G401.6 (cell line): ENCODE results near the gene PARP15.
A peak's percentile ranks its signal among the peaks of the same experiment; 100 is the strongest.

Experiments used
- FAIRE-seq: peaks from 2 replicates; lab custom pipeline; 2012; peaks lifted over from hg19 to GRCh38; lab: Jason Lieb, UNC

PARP15 gene

DNA sequence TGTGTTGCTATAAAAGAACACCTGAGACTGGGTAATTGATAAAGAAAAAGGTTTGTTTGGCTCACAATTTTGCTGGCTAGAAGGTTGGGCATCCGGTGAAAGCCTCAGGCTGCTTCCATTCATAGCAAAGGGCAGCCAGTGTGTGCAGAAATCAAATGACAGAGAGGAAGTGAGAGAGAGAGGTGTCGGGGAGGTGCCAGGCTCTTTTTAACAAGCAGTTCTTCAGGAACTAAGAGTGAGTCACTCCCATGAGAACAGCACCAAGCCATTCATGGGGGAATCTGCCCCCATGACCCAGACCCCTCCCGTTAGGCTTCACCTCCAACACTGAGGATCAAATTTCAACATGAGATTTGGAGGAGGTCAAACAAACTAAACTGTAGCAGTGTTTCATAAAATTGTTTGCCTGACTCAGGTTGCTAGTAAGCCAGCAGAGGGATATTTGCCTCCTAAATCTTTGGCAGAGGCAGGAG lies 4.5 kb upstream of the PARP15 start:
- FAIRE-seq: no peak

DNA sequence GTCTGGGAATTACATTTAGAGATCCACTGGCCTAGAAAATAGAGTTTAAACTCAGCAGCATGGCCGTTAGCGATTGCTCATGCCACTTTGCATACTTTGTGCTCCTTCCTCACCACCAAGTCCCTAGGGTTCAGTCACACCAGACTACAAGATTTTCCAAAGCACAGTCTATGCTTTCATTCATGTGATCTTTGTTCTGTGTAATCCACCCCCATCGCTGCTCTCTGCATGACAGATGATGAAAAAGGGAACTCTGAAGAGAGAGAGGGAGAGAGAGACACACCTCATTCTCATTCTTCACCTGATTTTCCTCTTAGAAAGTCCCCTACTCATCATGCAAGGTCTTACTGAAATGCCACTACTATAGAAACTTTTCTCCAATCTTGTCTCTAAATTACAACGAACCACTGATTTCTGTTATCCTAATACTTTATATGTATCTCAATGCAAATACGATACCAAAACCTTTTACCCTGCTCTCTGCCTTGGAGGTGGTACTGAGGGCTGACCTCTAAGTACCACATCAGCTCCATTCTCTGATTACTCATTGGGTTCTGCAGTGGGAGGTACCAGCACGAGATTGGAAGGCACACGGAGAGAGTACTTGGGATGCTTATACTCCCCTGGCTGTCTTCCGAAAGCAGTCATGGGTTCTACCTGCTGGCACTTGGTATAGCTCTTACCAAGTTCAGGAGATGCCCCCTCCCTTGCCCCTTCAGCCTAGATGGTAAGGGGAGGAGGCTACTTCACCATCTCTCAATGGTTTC lies 1.1 kb upstream of the PARP15 start:
- no peak for FAIRE-seq

DNA sequence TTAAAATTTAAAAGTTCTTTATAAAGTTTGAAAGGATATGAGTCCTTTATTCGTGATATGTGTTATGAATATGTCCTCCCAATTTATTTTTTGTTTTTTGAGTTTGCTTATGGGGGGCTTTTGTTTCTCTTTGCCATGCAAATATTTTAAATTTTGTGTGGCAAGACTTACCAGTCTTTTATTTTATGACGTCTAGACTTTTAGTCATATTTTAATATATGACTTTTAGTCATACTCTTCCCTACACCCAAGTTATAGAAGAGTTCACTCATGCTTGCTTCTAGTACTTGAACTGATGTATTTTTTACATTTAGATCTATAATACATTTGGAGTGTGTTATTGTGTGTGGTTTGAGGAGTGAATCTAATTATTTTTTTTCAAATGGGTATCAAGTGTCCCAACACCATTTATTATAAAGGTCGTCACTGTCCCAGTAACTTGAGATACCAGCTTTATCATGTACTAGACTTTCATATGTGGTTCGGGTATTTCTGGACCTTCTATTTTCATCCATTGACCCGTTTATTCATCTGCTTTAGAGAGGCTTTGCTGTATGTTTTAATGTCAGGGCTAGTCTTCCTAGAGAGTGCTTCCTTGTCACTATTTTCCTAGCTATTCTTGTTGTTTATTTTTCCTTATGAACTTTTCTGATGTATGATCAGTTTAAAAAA lies 755 bp downstream of the PARP15 start:
- peak; percentile 8 for FAIRE-seq

DNA sequence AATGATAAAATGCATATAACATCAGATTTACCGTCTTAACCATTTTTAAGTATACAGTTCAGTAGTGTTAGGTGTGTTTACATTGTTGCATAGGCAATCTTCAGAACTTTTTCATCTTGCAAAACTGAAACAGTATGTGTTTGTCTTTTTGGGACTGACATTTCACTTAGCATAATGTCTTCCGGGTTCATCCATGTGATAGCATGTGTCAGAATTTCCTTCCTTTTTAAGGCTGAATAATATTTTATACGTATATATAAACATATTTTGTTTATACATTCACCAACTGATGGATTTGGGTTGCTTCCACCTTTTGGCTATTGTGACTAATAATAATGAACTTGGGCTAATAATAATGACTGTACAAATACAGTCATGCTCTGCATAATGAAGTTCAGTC lies 3.0 kb downstream of the PARP15 start:
- no peak for FAIRE-seq

DNA sequence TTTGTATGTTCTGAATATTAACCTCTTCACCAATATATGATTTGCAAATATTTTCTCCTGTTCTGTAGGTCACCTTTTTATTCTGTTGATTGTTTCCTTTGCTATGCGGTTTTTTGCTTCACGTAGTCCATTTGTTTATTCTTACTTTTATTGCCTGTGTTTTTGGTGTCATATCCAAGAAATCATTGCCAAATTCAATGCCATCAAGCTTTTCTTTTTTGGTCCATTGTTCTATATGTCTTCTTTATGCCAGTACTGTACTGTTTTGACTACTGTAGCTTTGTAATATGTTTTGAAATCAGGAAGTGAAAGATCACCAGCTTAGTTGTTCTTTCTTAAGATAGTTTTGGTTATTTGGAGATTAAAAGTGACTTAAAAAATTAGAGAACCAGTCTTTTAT lies 4.2 kb downstream of the PARP15 start:
- FAIRE-seq: no peak

DNA sequence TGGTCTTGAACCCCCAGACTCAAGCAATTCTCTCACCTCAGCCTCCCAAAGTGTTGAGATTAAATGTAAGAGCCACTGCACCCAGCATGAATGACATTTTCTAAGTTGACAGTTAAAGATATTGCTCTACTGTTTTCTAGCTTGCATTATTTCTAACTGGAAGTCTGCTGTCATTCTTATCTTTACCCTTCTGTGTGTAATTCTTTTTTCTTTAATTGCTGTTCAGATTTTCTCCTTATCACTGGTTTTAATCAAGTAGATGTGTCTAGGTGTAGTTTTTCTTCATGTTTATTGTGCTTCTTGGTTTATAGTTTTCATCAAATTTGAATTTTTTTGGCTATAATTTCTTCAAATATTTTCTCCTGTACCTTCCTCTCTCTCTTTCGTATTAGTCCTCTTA lies 4.9 kb downstream of the PARP15 start:
- no peak for FAIRE-seq

DNA sequence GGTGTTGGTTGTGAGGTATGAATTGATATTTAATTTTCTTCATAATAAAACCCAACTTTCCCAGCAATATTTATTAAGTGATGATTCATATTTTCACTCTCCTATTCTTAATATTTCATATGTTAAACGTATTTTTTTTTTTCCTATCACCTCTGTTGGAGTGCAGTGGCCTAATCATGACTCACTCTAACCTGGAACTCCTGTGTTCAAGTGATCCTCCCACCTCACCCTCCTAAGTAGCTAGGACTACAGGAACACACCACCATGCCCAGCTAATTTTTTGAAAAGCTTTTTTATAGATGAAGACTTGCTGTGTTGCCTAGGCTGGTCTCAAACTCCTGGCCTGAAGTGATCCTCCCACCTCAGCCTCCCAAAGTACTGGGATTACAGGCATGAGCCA lies 8.6 kb downstream of the PARP15 start:
- FAIRE-seq: no peak

DNA sequence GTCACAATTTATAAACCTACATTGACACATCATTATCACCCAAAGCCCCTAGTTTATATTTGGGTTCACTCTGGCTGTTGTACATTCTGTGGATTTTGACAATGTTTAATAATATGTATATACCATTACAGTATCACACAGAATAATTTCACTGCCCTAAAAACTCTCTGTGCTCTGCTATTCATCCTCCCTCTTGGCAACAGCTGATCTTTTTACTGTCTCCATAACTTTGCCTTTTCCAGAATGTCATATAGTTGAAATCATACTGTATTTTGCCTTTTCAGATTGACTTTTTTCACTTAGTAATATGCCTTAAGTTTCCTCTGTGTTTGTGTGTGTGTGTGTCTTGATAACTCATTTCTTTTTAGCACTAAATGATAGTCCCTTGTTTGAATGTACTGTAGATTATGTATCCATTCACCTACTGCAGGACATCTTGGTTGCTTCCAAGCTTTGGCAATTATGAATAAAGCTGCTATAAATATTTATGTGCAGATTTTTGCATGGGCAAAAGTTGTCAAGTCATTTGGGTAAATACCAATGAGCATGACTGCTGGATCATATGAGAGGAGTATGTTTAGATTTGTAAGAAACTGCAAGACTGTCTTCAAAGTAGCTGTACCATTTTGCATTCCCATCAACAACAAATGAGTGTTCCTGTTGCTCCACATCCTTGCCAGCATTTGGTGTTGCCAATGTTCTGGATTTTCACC lies 9.5 kb downstream of the PARP15 start:
- FAIRE-seq: no peak

DNA sequence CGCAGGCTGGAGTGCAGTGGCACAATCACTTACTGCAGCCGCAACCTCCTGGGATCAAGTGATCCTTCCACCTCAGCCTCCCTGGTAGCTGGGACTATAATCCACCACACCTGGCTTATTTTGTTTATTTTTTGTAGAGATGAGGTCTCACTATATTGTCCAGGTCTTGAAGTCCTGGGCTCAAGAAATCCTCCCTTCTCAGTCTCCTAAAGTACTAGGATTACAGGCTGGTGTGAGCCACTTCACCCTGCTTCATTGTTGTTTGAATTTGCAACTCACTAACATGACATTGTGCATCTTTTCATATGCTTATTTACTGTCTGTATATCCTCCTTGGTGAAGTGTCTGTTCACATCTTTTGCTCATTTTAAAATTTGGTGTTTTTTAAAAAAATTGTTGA lies 10.1 kb downstream of the PARP15 start:
- no peak for FAIRE-seq

DNA sequence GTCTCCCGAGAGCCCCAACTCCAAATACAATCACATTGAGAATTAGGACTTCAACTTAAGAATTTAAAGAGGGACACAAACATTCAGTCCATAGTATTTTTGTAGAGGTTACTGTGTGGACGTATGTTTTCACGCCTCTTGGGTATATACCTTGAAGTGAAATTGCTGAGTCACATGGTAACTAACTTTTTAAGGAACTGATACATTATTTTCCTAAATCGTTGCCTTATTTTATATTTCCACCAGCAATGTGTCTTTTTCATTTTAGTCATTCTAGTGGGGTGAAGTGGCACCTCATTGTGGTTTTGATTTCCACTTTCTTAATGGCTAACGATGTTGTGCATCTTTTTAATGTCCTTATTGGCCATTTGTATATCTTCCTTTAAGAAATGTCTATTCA lies 11.8 kb downstream of the PARP15 start:
- FAIRE-seq: no peak

DNA sequence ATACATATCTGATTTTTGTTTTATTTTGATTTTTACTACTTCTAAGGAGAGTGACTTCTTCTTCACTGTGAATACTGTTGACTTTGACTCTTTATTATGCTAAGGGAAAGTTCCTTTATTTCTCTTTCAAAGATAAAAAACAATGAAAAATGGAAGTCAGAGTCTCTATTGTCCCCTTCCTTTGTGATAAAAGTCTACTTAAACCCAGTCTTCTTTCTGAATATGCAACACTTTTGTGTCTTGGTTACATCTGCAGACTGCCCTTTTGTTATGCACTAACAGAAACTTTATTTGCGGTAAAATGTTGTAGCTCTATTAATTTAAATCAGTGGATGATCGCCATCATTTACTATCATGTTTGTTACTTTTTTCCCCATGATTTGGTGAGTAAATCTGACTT lies 13.2 kb downstream of the PARP15 start:
- FAIRE-seq: no peak

DNA sequence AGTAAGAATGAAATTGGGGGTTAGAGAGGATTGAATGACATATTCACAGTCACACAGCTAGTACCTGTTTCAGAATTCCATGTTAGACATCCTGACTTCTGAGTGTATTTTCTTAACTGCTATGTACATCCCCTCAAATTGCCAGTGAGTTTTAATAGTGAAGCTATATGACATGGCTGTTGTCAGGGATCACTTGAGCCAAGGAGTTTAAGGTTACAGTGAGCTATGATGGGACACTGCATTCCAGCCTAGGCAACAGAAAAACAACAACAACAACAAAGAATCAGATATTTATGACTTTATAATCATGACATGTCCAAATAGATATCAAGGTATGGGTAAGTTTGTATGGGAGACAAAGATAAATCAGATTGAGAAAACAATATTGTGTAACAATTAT lies 16.6 kb downstream of the PARP15 start:
- no peak for FAIRE-seq

DNA sequence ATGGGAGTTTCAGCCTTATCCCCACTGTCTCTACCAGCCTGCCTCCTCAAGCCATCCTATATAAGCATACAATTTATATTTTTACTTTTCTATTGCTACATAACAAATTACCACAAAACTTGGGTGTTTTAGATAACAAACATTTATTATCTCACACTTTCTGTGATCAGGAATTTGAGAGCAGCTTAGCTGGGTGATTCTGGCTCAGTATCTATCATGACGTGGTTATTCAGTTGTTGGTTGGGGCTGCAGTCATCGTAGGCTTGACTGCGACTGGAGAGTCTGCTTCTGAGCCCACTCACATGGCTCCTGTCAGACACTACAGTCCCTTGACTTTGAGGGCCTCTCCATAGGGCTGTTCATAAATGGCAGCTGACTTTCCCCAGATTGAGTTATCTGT lies 20.7 kb downstream of the PARP15 start:
- FAIRE-seq: no peak

DNA sequence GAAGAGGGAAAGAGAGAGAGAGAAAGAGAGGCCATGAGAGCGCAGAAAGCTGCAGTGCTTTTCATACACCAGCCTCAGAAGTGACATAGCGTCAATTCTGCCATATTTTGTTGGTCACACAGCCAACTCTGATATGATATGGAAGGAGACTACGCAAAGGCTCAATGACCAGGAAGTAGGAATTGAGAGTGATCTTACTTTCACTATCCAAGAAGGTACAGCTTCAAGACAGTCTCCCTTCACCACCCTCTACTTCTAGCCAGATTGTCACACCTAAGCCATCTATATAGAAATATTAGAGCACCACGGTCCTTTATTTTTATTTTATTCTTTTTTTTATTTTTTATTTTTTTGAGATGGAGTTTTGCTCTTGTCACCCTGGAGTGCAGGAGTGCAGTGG lies 21.1 kb downstream of the PARP15 start:
- no peak for FAIRE-seq

DNA sequence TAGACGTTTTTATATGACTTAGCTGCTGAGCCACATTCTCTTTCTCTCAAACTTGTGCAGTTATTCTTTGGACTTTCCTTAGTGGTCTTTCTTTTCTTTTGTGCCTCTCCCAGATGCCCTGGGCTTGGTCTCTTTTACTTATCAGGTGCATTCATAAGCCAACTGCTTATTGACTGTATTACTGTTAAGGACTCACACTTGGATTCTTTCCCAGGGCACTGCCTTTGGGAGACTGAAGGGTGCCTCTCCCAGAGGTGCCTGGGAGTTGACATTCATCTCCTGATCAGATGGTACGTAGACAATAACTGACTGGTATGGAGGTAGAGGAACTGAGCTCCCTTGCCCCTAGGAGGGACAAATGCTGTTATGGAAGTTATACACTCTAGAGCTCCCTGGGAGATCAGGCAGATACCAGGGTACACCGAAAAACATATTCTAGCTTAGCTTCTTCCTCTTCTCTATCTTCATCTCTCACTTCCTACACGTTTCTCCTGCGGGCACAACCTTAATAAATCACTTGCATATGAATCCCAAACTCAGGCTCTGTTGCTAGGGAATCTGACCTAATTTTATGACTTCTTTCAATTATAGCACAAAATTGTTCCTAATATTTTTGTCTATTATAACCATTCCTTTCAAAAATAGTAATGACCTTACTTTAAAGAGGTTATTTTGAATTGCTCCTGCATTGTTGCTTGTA lies 24.7 kb downstream of the PARP15 start:
- FAIRE-seq: no peak

DNA sequence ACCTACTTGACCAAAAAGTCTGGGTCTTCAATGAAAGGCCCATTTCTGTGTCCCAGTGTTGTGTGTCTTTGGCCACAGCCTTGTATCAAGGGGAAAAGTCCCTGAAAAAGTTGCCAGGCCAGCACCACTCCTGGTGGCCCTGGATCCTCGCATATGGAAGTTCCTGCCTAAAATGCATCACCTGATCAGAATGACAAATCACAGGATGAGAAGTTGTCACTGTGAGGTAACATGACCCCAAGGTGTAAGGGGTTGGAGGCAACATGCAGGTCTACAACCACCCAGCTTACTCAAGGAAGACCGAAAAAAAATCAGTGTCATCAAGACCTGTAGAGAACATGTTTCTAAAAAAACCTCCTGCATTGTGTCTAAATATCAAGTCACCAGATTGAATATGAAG lies 25.6 kb downstream of the PARP15 start:
- no peak for FAIRE-seq

DNA sequence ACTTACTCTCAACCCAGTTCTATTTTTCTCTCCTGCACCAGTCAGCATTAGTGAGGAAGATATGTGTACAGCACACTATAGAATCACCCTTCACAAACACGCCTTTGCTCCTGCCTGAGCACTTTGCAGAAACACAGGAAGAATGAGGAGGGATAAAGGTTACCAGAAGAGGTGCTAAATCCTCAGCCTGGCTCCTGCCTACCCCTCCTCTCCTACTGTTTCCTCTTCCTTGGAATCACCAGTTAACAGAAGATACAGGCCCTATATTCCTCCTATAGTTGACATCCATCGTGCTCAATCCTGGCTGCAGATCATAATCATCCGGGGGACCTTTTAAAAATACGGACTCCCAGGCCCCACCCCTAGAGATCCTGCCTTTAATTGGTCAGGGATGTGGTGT lies 28.9 kb downstream of the PARP15 start:
- no peak for FAIRE-seq

DNA sequence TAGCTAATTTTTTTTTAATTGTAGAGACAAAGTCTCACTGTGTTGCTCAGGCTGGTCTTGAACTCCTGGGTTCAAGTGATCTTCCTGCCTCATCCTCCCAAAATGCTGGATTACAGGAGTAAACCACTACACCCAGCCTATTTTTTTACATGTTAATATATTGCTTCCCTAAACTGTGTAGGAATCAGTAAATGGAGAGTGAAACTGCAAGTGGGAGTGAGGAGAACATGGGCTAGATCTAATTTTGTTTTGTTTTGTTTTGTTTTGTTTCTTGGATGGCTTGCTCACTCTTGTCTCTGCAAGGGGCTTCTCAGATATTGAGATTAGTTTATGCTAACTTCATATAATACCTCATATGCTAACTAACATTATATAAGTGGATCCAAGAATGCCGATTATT lies 31.5 kb downstream of the PARP15 start:
- FAIRE-seq: no peak

DNA sequence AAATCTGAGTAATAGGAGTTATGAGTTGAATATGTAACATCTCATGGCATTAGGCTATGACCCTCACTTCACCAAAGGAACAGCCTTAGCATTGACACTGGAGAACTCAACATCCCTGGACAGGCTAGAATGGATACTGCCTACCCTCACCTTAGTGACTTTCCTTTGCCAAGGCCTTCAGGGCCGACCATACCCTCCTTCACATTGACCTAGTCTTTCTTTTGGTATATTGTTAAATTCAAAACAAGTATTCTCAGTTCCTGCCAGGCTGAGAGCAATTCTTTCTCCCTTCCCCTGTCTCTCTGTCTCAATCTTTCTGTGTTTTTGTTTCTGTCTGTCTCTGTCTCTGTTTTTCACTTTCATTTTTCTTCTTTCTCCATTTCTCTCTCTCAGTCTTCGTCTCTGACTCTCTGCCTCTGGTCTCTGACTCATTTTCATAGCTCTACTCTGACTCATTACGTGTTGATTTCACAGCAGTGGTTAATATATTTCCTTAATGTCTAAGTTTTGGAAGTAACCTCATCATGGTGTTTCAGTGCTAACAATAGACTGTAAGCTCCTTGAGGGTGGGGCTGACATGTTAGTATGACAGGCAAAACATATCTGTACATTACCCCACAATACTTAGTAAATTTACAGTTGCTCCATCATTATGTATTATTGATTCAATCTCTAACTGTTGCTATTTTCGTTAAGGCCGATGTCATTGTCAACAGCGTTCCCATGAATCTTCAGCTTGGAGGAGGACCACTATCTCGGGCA lies 32.5 kb downstream of the PARP15 start:
- FAIRE-seq: no peak

DNA sequence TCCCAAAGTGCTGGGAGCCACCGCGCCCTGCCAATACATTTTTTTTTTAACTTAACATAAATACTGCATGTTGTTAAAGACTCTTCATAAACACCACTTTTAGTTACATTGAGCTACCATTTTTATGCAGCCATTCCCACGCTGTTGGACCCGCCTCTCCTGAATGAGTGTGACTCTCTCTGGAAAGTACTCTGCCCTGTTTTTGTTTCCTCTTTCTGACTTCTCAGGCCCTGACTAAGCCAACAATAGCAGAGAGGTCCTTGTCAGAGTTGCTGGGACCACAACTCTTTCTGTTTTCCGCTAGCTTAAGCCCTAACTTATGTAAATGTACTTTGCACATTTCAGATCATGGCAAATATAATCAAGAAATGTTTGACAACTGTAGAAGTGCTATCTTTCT lies 35.2 kb downstream of the PARP15 start:
- no peak for FAIRE-seq

DNA sequence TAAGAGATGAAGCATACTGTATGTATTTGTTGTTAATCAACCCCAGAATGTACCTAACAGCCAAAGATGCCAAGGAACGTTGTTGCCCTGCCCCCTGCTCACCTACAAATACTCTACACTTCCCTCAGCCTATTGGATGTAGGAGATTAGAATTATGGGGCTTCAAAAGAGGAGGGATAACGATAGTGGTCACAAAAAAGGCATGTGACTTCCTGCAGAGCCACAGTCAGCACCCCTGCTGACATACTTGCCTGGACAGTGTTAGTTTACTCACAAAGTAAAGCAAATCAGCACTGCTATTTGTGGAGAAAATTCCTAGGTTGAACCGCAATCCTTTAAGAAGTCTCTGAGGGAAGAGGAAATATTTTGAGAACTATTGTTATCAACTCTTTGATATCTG lies 37.9 kb downstream of the PARP15 start:
- FAIRE-seq: no peak

DNA sequence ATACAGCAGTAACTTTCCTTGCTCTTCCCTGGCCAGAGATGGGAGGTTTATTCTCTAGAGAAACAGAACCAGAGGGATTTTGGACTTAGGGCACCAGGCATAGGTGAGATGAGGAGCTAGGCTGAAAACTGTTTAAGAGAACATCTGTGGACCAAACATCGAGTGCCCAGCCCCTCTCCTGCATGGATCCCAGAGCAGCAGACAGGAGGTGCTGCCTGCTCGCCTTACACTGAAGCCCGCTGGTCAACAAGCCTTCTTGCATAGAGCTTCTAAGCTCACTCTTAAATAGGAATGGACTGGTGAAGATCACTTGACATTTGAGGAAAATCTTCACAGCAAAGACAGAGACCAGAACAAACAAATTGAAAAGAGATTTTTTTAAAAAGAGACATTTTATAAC lies 41.2 kb downstream of the PARP15 start:
- no peak for FAIRE-seq
